Stimulated activated naive CD8-positive, alpha-beta T cell treated with anti-CD3 and anti-CD28 coated beads, Interleukin-15, amount 100 ng/mL, for 72 hours (primary cell): ENCODE results near the gene ADSS1.

Experiments
- ATAC-seq: fragments of 150-1000 bp; cut with Tn5 transposase; 2 replicates; pipeline ENCODE4 v1.10.0; 2021; ENCODE audit warnings: mild to moderate bottlenecking, moderate library complexity
- DNase-seq, 2 donors: peaks; one replicate each; pipeline ENCODE4 v3.0.0; 2021 to 2022
- H3K27ac Mint-ChIP-seq, 2 donors: one replicate each; pipeline ENCODE4 v1.8.0; 2022; ENCODE audit warnings: mild to moderate bottlenecking in 2 of 2, mixed read lengths in 2 of 2, moderate library complexity in 2 of 2
- H3K27me3 Mint-ChIP-seq: one replicate; pipeline ENCODE4 v1.8.0; 2022; ENCODE audit warnings: mixed read lengths
- H3K4me1 Mint-ChIP-seq: one replicate; pipeline ENCODE4 v1.8.0; 2022; ENCODE audit warnings: mild to moderate bottlenecking, mixed read lengths
- H3K4me3 Mint-ChIP-seq, 2 donors: one replicate each; pipeline ENCODE4 v1.8.0; 2022; ENCODE audit warnings: mild to moderate bottlenecking in 2 of 2, mixed read lengths in 2 of 2, moderate library complexity in 1 of 2
- H3K9me3 Mint-ChIP-seq, 2 donors: one replicate each; pipeline ENCODE4 v1.8.0; 2022; ENCODE audit warnings: mixed read lengths in 2 of 2

Gene ADSS1

DNA sequence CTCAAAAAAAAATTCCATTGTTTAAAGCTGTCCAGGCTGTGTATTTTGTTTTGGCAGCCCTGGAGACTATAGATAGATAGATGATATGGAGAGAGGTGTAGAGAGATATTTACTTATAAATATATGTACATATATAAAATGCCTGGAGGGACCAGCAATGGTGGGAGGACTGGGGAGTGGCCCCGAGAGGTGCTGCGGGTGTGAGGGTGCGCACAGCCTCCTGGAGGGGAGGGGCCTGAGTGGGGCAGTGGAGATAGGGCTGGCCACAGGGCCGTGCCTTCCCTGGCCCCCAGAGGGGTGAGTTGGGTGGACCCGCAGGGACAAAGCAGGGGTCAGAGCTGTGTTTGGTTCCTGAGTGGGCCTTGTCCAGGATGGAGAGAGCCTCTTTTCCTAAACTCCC is 6.5 kb downstream of the ADSS1 start:
- H3K27ac Mint-ChIP-seq = no peak overlapping the region
- no peak for ATAC-seq
- DNase-seq = no peak
- H3K4me1 Mint-ChIP-seq = peaks cover 6% of the 10 kb centered on the region
- H3K9me3 Mint-ChIP-seq = no peaks in the 10 kb centered on the region
- H3K4me3 Mint-ChIP-seq = no peak overlapping the region
- no peaks in the 10 kb centered on the region for H3K27me3 Mint-ChIP-seq

DNA sequence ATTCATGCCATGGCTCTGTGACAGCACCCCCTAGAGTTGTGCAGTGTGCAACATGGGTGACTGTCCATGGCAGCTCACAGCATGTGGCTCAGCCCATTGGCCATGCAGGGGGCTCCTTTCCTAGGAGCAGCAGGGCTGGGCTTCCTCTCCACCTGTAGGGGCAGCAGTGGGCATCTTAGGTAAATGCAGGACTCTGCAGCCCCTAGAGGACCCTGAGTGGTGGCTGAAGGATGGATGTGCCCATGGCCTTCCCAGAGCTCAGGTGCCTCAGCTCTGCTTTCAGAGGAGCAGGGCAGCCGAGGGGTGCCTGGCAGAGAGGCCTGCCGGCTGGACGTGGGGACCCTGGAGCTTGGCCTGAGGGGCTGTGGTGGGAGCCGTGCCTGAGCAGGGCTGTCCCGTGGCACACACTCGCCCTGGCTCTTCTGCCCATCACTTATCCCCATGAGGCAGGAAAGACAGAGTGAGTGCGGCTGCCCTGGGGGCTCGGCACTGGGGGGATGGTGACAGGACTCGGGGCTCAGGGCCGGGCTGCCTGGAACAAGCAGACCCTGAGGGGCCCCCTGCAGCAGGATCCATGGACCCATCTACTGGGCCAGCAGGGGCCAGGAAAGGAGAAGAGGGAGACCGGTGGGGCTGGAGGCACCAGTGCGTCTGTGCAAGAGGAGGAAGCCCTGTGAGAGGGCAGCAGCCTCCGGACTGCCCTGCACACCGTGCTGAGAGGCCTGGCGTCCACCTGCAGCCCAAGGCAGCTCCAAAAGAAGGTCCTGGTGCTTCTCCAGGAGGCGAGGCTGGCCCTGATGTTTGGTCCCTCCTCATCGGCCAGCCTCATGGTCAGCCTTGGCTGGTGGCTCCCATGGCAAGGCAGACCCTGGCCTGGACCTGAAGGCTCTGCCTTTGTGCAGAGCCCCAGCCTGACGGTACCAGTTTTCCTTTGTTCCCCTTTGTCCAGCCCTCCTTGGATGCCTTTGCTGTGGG is 7.6 kb downstream of the ADSS1 start:
- no peak overlapping the region for H3K27ac Mint-ChIP-seq
- no peak for DNase-seq
- no peaks in the 10 kb centered on the region for H3K9me3 Mint-ChIP-seq
- H3K4me1 Mint-ChIP-seq = peaks cover 5% of the 10 kb centered on the region
- peak; percentile 40 for ATAC-seq
- no peaks in the 10 kb centered on the region for H3K27me3 Mint-ChIP-seq
- H3K4me3 Mint-ChIP-seq = no peak overlapping the region

DNA sequence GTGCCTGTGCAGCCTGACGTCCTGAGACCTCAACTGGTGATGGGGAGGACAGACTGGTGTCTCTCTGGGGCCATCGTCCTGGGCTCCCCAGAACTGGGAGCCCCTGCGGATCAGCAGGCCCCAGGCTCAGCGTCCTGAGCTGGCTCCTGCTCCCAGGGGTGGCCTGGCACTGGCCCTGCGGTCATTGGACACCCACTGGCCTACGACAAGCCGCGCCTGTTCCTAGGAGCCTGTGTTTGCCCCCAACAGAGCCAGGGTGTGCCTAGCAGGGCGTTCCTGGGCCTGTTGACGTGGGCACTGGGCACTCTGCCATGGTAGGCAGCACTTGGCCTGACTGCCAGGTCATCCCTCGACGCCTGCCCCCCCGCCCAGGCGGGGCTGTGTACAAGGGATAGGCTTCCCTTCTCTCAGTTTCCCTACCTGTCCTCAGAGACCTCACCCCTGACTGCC is 8.4 kb downstream of the ADSS1 start:
- H3K27me3 Mint-ChIP-seq = no peaks in the 10 kb centered on the region
- no peaks in the 10 kb centered on the region for H3K9me3 Mint-ChIP-seq
- no peak for DNase-seq
- no peak overlapping the region for H3K4me3 Mint-ChIP-seq
- ATAC-seq = no peak
- H3K27ac Mint-ChIP-seq = no peak overlapping the region
- peaks cover 5% of the 10 kb centered on the region for H3K4me1 Mint-ChIP-seq

DNA sequence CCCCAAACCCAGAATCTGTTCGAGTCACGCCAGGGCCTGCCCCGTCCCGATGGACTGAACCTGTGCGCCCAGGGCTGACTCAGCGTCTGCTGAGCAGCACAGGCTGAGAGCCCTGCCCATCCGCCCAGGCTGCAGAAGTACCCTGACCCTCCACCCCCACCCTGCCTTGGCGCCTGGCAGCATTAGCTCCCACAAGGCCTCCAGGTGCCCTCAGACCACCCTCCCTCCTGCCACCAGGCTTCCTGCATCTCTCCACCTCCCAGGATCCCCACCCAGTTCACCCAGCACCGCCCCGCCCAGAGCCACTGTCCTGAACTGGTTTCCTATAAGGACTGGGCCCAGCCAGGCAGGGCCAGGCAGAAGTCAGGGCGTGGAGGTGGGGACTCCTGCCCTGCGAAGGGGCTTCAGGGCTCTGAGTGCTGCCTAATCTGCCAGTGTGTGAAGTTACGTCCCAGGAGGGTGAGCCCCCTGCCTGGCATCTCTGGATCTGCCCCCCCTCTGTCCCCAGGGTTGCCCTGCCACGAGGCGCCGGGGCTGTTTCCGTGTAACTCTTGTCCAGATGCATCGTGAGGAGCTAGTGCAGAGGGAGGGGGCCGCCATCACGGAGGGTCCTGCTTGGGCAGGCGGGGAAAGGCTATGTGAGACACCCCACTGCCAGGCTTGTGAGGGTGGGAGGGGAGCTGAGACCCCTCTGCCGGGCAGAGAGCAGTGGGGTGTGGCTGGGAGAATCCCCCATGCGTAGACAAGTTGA is 9.1 kb downstream of the ADSS1 start:
- Mint-ChIP-seq H3K9me3 (no peaks in the 10 kb centered on the region), H3K27me3 (no peaks in the 10 kb centered on the region), H3K4me1 (no peaks in the 10 kb centered on the region), H3K27ac (peak overlapping the region in 1 of 2 donors; percentile 8), H3K4me3 (no peak overlapping the region)
- DNase-seq (no peak), ATAC-seq (no peak)

DNA sequence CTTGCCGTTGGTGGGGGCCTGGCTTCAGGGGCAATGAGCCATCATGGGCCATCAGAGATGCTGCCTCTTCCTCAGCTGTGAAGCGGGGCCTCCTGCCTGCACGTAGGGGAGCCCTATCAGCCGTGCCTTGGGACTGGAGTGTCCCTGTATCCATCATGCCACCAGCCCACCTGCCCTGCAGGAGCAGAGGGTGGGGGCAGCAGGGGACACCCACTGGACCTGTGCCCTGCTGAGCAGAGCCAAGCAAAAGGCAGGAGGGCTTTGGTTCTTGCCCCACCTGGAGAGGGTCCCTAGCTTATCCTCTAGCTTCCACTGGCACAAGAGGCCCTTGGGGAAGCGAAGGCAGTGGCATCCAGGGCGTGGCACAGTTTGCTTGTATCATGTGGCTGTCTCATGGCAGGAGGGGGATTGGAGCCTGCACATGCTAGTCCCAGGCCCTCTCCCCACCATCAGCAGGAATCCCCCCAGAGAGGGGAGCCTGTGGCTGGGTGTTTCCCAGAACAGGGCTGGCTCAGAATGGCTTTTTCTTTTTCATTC is 10.1 kb downstream of the ADSS1 start:
- DNase-seq (no peak), ATAC-seq (no peak)
- Mint-ChIP-seq H3K4me3 (no peak overlapping the region), H3K27me3 (no peaks in the 10 kb centered on the region), H3K27ac (peak overlapping the region in 1 of 2 donors; percentile 16), H3K9me3 (no peaks in the 10 kb centered on the region), H3K4me1 (no peaks in the 10 kb centered on the region)

DNA sequence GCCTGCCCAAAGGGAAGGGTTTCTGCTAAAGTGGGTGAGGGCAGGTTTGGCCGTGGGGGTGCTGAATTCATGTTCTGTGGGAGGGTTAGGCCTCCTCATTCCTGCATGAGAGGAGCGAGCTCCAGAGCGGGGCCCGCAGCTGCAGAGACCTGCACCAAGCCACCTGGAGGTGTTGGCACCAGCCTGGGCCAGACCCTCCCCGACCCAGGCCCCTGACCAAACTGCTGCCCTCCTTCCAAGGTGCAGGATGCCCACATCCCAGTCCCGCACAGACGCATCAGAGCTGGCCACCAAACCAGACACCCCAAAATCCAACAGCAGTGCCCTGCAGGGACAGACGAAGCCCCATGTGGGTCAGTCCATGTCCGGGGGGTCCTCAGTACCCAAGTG is 10.6 kb downstream of the ADSS1 start:
- DNase-seq = no peak
- H3K27ac Mint-ChIP-seq = no peak overlapping the region

DNA sequence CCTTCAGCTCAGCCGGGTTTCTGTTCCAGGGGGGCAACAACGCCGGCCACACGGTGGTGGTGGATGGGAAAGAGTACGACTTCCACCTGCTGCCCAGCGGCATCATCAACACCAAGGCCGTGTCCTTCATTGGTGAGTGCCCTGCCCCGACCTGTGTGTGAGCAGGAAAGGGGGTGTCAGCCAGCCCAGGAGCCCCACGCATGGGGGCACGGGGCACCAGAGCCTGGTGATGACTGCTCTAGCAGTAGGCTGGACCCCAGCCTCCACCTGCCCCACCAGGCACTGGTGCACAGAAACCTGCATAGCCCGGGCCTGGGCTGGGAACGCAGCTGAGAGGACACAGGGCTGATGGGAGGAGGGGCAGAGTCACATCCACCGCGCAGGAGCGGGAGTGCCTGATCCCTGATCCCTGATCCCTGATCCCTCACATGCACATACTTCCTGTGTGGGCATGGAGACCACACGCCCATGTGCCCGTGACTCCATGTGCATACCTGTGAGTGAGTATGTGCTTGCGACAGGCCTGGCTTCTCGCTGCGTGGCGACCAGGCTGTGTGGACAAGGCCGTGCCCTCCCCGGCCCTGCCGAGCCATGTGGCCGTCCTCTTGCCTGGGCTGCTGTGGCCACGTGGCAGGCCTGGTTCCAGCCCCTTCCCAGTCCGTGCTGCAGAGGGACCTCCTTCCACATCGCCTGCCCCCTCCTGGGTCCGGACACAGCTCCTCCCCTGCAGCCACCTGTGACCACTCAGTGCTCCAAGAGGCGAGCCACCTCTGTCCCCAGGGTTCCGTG is 11.2 kb downstream of the ADSS1 start:
- Mint-ChIP-seq H3K4me1 (no peaks in the 10 kb centered on the region), H3K27ac (no peak overlapping the region), H3K4me3 (no peak overlapping the region), H3K9me3 (no peaks in the 10 kb centered on the region), H3K27me3 (no peaks in the 10 kb centered on the region)
- no peak for ATAC-seq
- no peak for DNase-seq

More for the DNA sequence above, 10.6 kb downstream of the ADSS1 start:
- ATAC-seq = no peak
- no peaks in the 10 kb centered on the region for H3K27me3 Mint-ChIP-seq
- no peaks in the 10 kb centered on the region for H3K4me1 Mint-ChIP-seq
- no peaks in the 10 kb centered on the region for H3K9me3 Mint-ChIP-seq
- H3K4me3 Mint-ChIP-seq = no peak overlapping the region

DNA sequence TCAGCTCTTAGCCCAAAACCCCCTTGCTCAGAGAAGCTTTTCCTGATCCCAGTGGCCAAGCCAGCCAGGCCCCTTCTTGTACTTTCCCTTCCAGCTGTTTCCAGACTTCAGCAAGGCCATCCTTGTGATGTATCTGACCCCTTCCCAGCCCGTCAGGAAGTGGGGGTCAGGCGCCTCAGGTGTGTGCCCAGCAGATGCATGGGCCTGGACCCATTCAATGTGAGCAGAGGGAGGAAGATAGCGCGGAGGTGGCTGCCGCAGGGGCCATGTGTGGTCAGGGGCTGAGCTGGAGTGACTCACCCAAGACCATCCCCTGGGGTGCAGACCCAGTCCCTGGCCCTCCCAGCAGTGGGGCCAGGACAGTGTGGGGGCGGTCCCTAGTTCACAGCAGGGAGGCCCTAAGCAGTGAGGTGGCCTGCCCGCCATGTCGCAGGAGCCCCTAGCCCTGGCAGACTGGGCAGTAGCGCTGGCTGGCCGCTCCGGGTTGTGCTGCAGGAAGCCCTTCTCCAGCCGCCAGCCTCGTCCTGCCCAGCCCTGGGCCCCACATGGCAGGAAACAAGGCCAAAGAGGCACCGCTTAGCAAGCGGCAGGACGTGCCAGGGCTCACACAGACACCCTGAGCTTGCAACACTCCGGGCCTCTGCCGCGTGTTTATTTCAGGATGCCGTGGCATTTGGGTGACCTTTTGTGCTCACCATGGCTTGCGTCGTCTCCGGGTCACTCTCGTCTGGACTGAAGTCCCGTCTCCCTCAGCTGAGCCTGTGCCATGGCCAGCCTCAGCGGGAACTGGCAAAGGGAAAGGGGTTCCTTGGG is 12.0 kb downstream of the ADSS1 start:
- Mint-ChIP-seq H3K27me3 (no peaks in the 10 kb centered on the region), H3K9me3 (no peaks in the 10 kb centered on the region), H3K27ac (no peak overlapping the region), H3K4me3 (no peak overlapping the region), H3K4me1 (no peaks in the 10 kb centered on the region)
- no peak for ATAC-seq
- no peak for DNase-seq

DNA sequence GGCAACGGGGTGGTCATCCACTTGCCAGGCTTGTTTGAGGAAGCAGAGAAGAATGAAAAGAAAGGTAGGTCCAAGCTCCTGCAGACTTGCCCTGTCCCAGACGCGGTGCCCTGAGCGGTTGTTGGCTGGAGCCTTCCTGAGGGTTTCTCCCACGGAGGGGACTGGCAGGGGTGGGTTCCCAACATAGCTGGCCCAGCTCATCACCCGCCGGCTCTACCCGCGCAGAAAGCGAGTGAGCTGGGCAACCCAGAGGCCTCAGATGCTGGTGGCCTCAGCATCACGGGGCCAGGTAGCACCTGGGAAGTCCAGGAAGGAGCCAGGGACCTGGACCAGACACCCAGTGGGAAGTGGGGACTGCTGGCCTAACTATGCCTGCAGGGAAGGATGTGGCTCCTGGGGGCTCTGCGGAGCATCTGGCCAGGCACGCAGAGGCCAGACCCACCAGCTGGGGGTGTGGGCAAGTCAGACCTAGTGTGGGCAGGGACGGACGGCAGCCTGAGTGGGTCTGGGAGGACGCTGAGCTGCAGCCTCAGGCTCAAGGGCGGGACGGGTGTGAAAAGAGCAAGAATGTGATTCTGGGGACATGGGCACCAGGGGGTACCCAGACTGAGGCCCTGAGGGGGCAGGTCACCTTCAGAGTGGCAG is 14.5 kb downstream of the ADSS1 start:
- Mint-ChIP-seq H3K27me3 (no peaks in the 10 kb centered on the region), H3K4me1 (no peaks in the 10 kb centered on the region), H3K27ac (no peak overlapping the region), H3K9me3 (no peaks in the 10 kb centered on the region), H3K4me3 (no peak overlapping the region)
- DNase-seq = no peak
- no peak for ATAC-seq

DNA sequence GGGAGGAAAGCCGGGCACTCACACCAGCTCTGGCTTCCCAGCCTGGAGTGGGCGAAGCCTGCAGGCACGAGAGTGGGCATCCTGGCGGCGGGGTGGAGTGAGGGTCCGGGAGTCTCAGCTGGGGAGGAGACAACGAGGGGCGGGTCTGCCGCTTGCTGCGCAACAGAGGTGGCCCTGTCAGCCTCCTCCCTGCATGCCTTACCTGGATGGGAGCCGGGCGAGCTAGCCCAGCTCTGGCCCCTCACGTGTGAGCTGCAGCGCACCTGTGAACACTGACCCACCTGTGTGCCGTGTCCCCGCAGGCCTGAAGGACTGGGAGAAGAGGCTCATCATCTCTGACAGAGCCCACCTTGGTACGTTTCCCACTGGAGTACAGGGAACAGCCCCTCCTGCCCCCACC is 15.0 kb downstream of the ADSS1 start:
- no peak overlapping the region for H3K4me3 Mint-ChIP-seq
- H3K4me1 Mint-ChIP-seq = no peaks in the 10 kb centered on the region
- H3K27ac Mint-ChIP-seq = no peak overlapping the region
- H3K9me3 Mint-ChIP-seq = no peaks in the 10 kb centered on the region
- no peaks in the 10 kb centered on the region for H3K27me3 Mint-ChIP-seq
- DNase-seq = no peak
- ATAC-seq = no peak

DNA sequence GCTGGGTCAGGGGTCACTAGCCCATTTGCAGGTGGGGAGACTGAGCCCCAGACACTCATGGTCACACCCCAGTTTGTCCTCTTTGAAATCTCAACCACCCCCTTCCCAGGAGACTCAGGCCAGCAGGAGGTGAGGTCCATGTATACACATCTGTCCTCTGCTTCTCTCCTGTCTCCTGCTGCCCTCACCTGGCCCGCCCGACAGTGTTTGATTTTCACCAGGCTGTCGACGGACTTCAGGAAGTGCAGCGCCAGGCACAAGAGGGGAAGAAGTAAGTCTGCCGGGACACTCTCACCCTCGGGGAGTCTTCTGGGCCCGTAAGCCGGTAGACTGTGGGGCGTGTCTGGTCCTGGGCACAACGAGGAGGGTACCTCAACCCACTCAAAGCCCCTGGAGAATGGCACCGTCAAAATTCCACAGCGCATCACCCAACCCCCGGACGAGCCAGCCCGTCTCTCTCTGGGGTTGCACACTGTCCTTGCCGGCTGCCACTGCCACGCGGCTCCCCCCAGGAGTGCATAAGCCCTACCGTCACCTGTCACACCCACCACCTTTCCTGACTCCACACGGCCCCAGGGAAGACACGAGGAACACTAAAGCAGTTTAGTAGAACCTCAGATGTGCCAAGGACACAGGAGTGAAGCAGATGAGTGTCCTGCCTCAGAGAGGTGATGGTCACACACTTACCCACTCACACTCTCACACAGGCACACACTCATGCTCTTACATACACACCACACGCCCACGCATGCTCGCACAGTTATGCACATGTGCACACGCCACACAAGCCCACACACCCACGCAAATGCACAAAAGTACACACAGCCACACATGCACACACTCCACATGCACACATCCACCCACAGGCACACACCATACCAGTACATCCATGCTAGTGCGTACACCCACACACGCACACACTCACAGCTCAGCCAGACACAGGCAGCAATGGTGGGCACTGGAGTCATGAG is 15.8 kb downstream of the ADSS1 start:
- no peak overlapping the region for H3K27ac Mint-ChIP-seq
- ATAC-seq (no peak), DNase-seq (no peak)
- no peaks in the 10 kb centered on the region for H3K27me3 Mint-ChIP-seq
- H3K9me3 Mint-ChIP-seq = no peaks in the 10 kb centered on the region
- H3K4me1 Mint-ChIP-seq = no peaks in the 10 kb centered on the region
- no peak overlapping the region for H3K4me3 Mint-ChIP-seq

DNA sequence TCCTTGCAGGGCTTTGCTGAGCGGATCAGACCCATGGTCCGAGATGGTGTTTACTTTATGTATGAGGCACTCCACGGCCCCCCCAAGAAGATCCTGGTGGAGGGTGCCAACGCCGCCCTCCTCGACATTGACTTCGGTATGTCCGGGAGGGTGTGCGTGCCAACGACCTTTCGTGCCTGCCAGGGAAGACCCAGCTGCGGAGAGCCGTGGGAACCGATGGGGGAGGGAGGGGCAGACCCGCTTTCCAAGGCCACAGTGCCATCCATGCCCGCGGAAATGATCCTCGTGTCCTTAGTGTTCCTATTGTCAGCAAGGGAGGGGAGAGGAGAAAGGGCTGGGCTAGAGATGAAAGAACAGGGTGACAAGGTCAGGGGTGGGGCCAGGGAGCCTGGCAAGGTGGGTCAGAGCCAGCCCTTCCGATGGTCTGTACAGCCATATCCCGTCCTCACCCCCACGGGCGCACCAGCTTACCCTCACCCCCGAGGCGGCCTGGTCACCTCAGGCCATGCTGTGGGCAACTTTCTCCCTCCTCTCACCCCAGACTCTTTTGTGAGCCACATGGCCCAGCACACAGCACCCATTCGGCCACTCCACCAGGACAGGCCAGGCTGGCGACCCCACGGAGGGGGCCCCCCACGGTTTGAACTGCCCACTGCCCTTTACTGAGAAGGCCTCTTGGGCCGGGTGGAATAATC is 17.2 kb downstream of the ADSS1 start:
- DNase-seq (no peak), ATAC-seq (no peak)
- Mint-ChIP-seq H3K4me1 (peaks cover 8% of the 10 kb centered on the region), H3K27me3 (no peaks in the 10 kb centered on the region), H3K27ac (peak overlapping the region in 1 of 2 donors; percentile 5), H3K9me3 (no peaks in the 10 kb centered on the region), H3K4me3 (no peak overlapping the region)

DNA sequence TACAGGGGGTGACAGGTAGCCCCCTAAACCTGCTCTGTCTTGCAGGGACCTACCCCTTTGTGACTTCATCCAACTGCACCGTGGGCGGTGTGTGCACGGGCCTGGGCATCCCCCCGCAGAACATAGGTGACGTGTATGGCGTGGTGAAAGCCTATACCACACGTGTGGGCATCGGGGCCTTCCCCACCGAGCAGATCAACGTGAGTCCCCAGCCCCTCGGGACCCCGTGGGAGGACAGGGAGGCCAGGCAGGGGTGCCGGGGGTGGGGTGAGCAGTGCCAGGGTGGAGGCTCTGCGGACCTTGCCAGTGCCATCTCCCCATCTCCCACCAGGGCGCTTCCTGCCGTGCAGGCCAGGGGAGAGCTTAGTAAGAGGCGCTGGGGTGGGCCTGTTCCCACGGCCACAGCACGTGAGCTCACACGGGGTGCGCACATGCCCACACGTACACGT is 17.8 kb downstream of the ADSS1 start:
- Mint-ChIP-seq H3K4me1 (peaks cover 12% of the 10 kb centered on the region), H3K27ac (no peak overlapping the region), H3K9me3 (no peaks in the 10 kb centered on the region), H3K27me3 (no peaks in the 10 kb centered on the region), H3K4me3 (no peak overlapping the region)
- peak; percentile 7 for ATAC-seq
- no peak for DNase-seq
